ENCODE data around the gene CLCA2. TPM values are rescaled to one million over a fixed set of nuclear protein-coding genes. Genes with fewer than 3 reads are reported as not detected.
A peak's percentile ranks its signal among the peaks of the same experiment; 100 is the strongest.

Gene CLCA2
- polyA plus RNA-seq (ENCODE audit: insufficient read length), result 0.05 TPM
- long read RNA-seq, donor 1, result 0 reads
- long read RNA-seq, donor 2, result 0 reads
- long read RNA-seq, donor 3, result 0 reads
- long read RNA-seq, donor 4, result 0 reads
- long read RNA-seq, donor 5, result 0 reads
- long read RNA-seq, donor 6, result 0 reads
- long read RNA-seq, donor 7, partial matches to known transcripts, result 31 of 31 reads
- long read RNA-seq, donor 7, other reads (novel, unspliced or antisense), result 0 of 31 reads
- long read RNA-seq, donor 8, result 0 reads

- DNase-seq, result no peak
Observed at GRCh38 chr1:86423873-86424272, at the start of gene CLCA2. Gene CLCA2 (plus strand): TSS chr1:86424171. CDS start chr1:86424248, 77 bp downstream.

DNA sequence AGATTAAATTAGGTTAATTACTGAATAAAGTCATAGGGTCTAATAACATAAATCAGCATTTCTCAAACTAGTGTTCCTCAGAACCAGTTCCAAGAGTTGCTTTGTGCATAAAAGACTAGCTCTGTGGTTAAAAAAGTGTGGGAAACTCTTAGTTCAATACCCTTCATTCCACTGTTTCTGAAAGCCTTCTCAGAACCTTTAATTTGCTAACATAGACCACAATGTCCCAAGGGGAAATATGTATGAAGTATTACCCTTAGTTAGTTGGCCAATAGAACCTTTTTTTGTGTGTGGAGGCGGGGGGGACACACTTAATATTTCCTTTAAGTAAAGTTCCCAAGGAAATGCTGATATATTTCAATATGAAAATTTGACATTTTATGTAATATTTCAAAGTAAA lies 48.3 kb upstream of the CLCA2 start:
- no peak for DNase-seq

DNA sequence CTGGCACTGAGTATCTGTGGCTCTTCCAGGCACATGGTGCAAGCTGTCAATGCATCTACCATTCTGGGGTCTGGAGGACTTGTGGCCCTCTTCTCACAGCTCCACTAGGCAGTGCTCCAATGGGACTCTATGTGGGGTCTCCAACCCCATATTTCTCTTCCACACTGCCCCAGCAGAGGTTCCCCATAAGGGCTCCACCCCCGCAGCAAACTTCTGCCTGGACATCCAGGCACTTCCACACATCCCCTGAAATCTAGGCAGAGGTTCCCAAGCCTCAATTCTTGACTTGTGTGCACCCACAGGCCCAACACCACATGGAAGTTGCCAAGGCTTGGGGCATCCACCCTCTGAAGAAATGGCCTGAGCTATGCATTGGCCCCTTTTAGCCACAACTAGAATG lies 46.6 kb upstream of the CLCA2 start:
- no peak for DNase-seq

GRCh38 chr1:86378813-86379212 lies 45.2 kb upstream of the CLCA2 start:
- no peak for DNase-seq

- DNase-seq, result peak; percentile 70
Observed at GRCh38 chr1:86380257-86380861, 43.6 kb upstream of the CLCA2 start.

GRCh38 chr1:86381223-86381622 lies 42.7 kb upstream of the CLCA2 start:
- DNase-seq, result no peak

DNA sequence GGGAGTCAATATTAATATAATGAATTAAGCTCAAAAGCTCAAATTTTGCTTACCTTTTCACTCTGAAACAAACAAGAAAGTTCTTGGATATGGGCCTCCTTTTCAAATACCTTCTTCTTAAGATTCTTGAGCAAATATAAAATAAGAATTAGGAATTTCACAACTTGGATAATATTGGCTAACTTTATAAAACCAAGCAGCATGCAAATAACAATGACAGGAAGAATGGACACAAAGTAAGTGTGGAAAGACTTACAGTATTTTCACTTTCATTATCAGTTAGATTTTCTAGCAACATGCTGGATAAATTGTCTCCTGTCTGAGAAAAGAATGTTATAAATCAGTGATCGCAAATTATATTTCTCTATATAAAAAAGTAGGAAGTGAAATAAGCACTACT lies 41.1 kb upstream of the CLCA2 start:
- DNase-seq, result no peak

- DNase-seq, result no peak
Observed at GRCh38 chr1:86387916-86388627, 35.9 kb upstream of the CLCA2 start.

- DNase-seq, result no peak
Observed at GRCh38 chr1:86388777-86389176, 35.2 kb upstream of the CLCA2 start.

- no peak for DNase-seq
Observed at GRCh38 chr1:86389307-86389706, 34.7 kb upstream of the CLCA2 start.

GRCh38 chr1:86394416-86394815 lies 29.6 kb upstream of the CLCA2 start:
- no peak for DNase-seq

- DNase-seq, result peak; percentile 84
Observed at GRCh38 chr1:86395751-86396497, 28.0 kb upstream of the CLCA2 start, which contains the start of gene ODF2L. Gene ODF2L (minus strand): TSS chr1:86396323. CDS start chr1:86387027, 9,296 bp downstream.

DNA sequence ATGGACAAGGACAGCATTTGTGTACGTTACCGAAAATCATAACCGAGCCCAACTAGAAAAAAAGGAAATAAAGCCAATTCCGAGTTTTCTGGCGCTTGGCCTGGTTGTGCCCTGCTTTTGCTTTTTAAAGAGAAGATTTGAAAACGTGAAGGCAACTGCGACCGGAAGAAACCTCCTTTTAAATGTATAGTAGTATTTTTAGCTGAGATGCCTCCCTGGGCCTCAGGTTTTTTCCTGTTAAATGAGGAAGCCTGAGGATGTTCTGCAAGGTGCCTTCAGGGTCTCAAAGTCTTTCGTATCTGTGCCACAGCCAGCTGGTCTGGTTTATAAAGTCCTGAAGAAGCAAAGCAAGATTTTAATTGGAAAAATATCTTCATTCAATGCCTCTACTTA lies 27.5 kb upstream of the CLCA2 start:
- DNase-seq, result peak; percentile 20

- no peak for DNase-seq
Observed at GRCh38 chr1:86409416-86410021, 14.5 kb upstream of the CLCA2 start.

DNA sequence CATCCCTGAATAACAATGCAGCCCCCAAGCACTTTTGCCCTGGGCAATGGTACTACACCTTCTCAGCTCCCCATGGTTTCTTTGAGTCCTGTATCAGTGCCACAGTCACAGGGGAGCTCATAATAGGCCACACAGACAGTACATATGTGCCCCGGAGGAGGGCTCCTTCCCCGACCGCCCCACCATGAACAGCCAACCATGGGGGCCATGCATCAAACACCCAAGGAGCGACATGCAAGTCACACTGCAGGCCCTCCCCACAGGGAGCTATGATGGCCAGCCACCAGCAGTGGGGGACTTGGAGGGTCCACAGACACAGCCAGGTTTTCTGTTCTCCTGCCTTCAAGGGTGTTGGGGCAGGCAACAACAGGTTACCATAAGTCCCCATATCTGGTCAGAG lies 13.1 kb upstream of the CLCA2 start:
- no peak for DNase-seq

DNA sequence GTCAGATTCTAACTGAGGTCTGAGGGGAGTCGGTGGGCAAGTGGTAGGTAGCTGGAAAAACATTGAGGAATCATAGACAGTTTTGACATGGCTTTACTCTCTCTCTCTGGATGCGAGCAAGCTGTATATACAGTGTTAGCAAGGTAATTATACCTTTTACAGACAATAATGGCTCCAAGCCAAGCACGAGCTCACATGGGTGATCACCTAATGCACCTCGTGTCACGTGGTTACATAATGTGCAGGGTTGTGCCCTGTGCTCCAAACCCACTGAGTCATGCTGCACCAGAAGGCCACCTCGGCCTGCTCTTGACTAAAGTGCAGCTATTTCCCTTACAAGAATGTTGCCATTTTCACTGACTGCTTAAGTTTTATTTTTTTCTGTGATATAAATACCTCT lies 7.6 kb upstream of the CLCA2 start:
- no peak for DNase-seq

GRCh38 chr1:86419277-86419903 lies 4.6 kb upstream of the CLCA2 start:
- DNase-seq, result no peak

- no peak for DNase-seq
Observed at GRCh38 chr1:86421601-86422280, 2.2 kb upstream of the CLCA2 start.

- DNase-seq, result no peak
Observed at GRCh38 chr1:86423473-86423872, 498 bp upstream of the CLCA2 start.

DNA sequence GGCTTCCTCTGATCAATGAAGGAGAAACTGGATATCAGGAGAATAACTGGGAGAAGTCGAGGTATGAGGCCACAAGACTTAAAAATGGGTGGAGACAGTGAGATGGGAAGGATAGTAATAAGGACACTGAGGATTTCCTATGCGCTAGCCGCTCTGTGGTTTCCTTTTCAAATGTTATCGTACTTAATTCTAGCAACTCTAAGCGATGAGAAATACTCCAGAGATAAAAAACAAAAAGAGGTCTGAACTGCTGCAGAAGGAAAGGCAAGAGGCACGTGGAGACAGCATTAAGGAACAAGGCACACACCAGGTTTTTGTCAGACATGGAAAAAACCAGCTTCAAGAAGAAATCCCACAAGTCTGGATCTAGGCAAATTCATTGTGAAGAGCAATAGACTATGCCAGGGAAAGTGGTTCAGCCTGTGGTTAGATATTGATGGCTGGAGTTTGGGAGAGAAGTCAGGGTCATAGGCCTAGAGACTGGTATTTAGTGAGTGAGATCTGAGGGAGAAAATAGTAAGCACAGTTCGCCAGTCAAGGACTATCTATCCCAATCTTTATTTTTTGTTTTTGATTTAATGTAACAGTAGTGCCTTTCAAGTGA lies 5.3 kb downstream of the CLCA2 start:
- no peak for DNase-seq

DNA sequence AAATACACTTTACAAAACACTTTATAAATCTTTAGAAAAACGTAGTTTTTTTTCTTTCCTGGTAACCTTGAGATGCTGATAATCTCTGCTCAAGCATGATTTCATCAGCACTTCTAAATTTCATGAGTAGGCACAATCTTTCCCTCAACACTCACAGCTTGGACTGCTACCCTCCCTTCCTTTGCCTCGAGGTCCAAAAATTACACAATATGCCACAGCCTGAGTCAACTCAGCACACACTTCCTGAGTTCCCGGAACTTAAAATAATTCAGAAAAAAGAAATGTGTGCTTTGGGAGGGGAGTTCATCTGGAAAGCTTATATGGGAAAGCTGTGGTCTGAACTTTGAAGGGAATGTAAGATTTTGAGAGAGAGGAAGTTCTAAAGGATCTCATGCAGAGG lies 5.9 kb downstream of the CLCA2 start:
- DNase-seq, result peak; percentile 17

Data from left kidney (tissue), 8 donors.